Measurements from ENCODE around the gene FHOD1. TPM values are rescaled to one million over a fixed set of nuclear protein-coding genes. Genes with fewer than 3 reads are reported as not detected.
A peak's percentile ranks its signal among the peaks of the same experiment; 100 is the strongest.

Gene FHOD1
- total RNA-seq, 1 experiment from 2014 or later, result 96.4 TPM

GRCh38 chr16:67264277-67264676, 17.0 kb upstream of the FHOD1 start:
- Histone ChIP-seq H3K27me3 (replicated peaks; ENCODE audit: insufficient read depth, low read depth, low read length, poor library complexity) (no peaks in the 10 kb centered on the region), H3K36me3 (ENCODE audit: insufficient read depth, low read length, poor library complexity, severe bottlenecking) (no peaks in the 10 kb centered on the region), H3K27ac (ENCODE audit: low read depth, low read length, poor library complexity, severe bottlenecking) (no peak overlapping the region), H3K4me1 (ENCODE audit: insufficient read depth, low read length, poor library complexity, severe bottlenecking) (no peaks in the 10 kb centered on the region), H3K9me3 (ENCODE audit: low read depth, low read length, poor library complexity, severe bottlenecking) (no peaks in the 10 kb centered on the region), H3K4me3 (ENCODE audit: low read depth, low read length, poor library complexity, severe bottlenecking) (no peak overlapping the region)
- no peak for DNase-seq (ENCODE audit: low spot score)
- intact Hi-C loops (cut with micrococcal nuclease; ENCODE audit: unreplicated experiment), result no loop called here
- no peak for TF ChIP-seq EZH2 (IDR thresholded peaks at IDR 0.05; ENCODE audit: borderline replicate concordance, low read depth, low read length, poor library complexity, severe bottlenecking)
- TF ChIP-seq, protein P1, sequence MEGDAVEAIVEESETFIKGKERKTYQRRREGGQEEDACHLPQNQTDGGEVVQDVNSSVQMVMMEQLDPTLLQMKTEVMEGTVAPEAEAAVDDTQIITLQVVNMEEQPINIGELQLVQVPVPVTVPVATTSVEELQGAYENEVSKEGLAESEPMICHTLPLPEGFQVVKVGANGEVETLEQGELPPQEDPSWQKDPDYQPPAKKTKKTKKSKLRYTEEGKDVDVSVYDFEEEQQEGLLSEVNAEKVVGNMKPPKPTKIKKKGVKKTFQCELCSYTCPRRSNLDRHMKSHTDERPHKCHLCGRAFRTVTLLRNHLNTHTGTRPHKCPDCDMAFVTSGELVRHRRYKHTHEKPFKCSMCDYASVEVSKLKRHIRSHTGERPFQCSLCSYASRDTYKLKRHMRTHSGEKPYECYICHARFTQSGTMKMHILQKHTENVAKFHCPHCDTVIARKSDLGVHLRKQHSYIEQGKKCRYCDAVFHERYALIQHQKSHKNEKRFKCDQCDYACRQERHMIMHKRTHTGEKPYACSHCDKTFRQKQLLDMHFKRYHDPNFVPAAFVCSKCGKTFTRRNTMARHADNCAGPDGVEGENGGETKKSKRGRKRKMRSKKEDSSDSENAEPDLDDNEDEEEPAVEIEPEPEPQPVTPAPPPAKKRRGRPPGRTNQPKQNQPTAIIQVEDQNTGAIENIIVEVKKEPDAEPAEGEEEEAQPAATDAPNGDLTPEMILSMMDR (conservative IDR thresholded peaks at IDR 0.05; ENCODE audit: low read depth, low read length), result peak; percentile 52
- ChIA-PET POLR2A (ENCODE audit: low non-redundant PET) (interaction anchor here (0.6 kb wide), 1 partner anchor 236 kb away, joined by 5 read pairs; the partner anchor contains the start of gene CBFB), CTCF (interaction anchor here (0.6 to 1.2 kb wide), 4 partner anchors 10 to 310 kb away, joined by 3 to 7 read pairs (median 4); no protein-coding TSS in a partner anchor)
- no TSS peak for BruUV-seq (replicated peaks)

GRCh38 chr16:67263201-67263600, 15.9 kb upstream of the FHOD1 start:
- Histone ChIP-seq H3K36me3 (ENCODE audit: insufficient read depth, low read length, poor library complexity, severe bottlenecking) (no peaks in the 10 kb centered on the region), H3K4me1 (ENCODE audit: insufficient read depth, low read length, poor library complexity, severe bottlenecking) (no peaks in the 10 kb centered on the region), H3K9me3 (ENCODE audit: low read depth, low read length, poor library complexity, severe bottlenecking) (no peaks in the 10 kb centered on the region), H3K4me3 (ENCODE audit: low read depth, low read length, poor library complexity, severe bottlenecking) (no peak overlapping the region), H3K27ac (ENCODE audit: low read depth, low read length, poor library complexity, severe bottlenecking) (no peak overlapping the region), H3K27me3 (replicated peaks; ENCODE audit: insufficient read depth, low read depth, low read length, poor library complexity) (no peaks in the 10 kb centered on the region)
- intact Hi-C loops (cut with micrococcal nuclease; ENCODE audit: unreplicated experiment), result no loop called here
- ChIA-PET CTCF (no interaction called here), POLR2A (ENCODE audit: low non-redundant PET) (no interaction called here)
- no TSS peak for BruUV-seq (replicated peaks)
- no peak for DNase-seq (ENCODE audit: low spot score)
- TF ChIP-seq, protein P1 (conservative IDR thresholded peaks at IDR 0.05; ENCODE audit: low read depth, low read length), result no peak
- no peak for TF ChIP-seq EZH2 (IDR thresholded peaks at IDR 0.05; ENCODE audit: borderline replicate concordance, low read depth, low read length, poor library complexity, severe bottlenecking)

GRCh38 chr16:67260426-67261063, 13.3 kb upstream of the FHOD1 start:
- H3K4me1 ChIP-seq (ENCODE audit: insufficient read depth, low read length, poor library complexity, severe bottlenecking), result no peaks in the 10 kb centered on the region
- ChIA-PET CTCF (interaction anchor here (0.6 to 1.1 kb wide), 5 partner anchors 36 to 185 kb away, joined by 3 to 6 read pairs (median 4); partner anchors contain the start of gene TPPP3), POLR2A (ENCODE audit: low non-redundant PET) (no interaction called here)
- H3K27me3 ChIP-seq (replicated peaks; ENCODE audit: insufficient read depth, low read depth, low read length, poor library complexity), result no peaks in the 10 kb centered on the region
- H3K27ac ChIP-seq (ENCODE audit: low read depth, low read length, poor library complexity, severe bottlenecking), result no peak overlapping the region
- H3K36me3 ChIP-seq (ENCODE audit: insufficient read depth, low read length, poor library complexity, severe bottlenecking), result no peaks in the 10 kb centered on the region
- no peak for DNase-seq (ENCODE audit: low spot score)
- BruUV-seq (replicated peaks), result no TSS peak
- H3K4me3 ChIP-seq (ENCODE audit: low read depth, low read length, poor library complexity, severe bottlenecking), result no peak overlapping the region
- no peaks in the 10 kb centered on the region for H3K9me3 ChIP-seq (ENCODE audit: low read depth, low read length, poor library complexity, severe bottlenecking)
- intact Hi-C loops (cut with micrococcal nuclease; ENCODE audit: unreplicated experiment), result no loop called here
- TF ChIP-seq, protein P1 (conservative IDR thresholded peaks at IDR 0.05; ENCODE audit: low read depth, low read length), result peak; percentile 32; the same call in 1 of the 2 replicates
- no peak for TF ChIP-seq EZH2 (IDR thresholded peaks at IDR 0.05; ENCODE audit: borderline replicate concordance, low read depth, low read length, poor library complexity, severe bottlenecking)
